Type B pancreatic cell (in vitro differentiated cells): ENCODE measurements around the gene TM7SF3. TPM values are rescaled to one million over a fixed set of nuclear protein-coding genes. Genes with fewer than 3 reads are reported as not detected.

Experiments
- DNase-seq: peaks from one replicate; pipeline ENCODE4 v3.0.0; 2021; ENCODE audit warnings: mixed read lengths; ENCODE audit not compliant: unreplicated experiment; ENCODE audit errors: extremely low spot score
- H3K27ac Mint-ChIP-seq: 2 replicates; pipeline ENCODE4 v1.8.0; 2021; ENCODE audit warnings: mild to moderate bottlenecking, mixed read lengths
- H3K27me3 Mint-ChIP-seq: 2 replicates; pipeline ENCODE4 v1.8.0; 2021; ENCODE audit warnings: mixed read lengths
- H3K36me3 Mint-ChIP-seq: 2 replicates; pipeline ENCODE4 v1.8.0; 2021; ENCODE audit warnings: mixed read lengths
- H3K4me1 Mint-ChIP-seq: one replicate; pipeline ENCODE4 v1.8.0; 2021; ENCODE audit warnings: mixed read lengths; ENCODE audit not compliant: unreplicated experiment
- H3K4me3 Mint-ChIP-seq: 2 replicates; pipeline ENCODE4 v1.8.0; 2021; ENCODE audit warnings: mild to moderate bottlenecking, mixed read lengths
- H3K9me3 Mint-ChIP-seq: 2 replicates; pipeline ENCODE4 v1.8.0; 2021; ENCODE audit warnings: mixed read lengths
- total RNA-seq: library from RNA; stranded (reverse); gene quantifications from 2 replicates; pipeline ENCODE4 v1.2.1, GENCODE V29; 2021; ENCODE audit warnings: low replicate concordance
- TF ChIP-seq, protein P1 (sequence below): fragments of 200-600 bp; sonication (generic); conservative IDR thresholded peaks from 2 replicates; pipeline ENCODE4 v1.5.0; 2021; ENCODE audit warnings: antibody characterized with exemption, mild to moderate bottlenecking

TM7SF3 gene
- total RNA-seq, 1 donor from 2014 or later = 49.6 TPM

GRCh38 chr12:27005495-27005894 lies 8.7 kb downstream of the TM7SF3 start:
- Mint-ChIP-seq H3K36me3 (peaks cover 24% of the 10 kb centered on the region), H3K27me3 (no peaks in the 10 kb centered on the region), H3K9me3 (no peaks in the 10 kb centered on the region), H3K27ac (no peak overlapping the region), H3K4me3 (no peak overlapping the region), H3K4me1 (no peaks in the 10 kb centered on the region)
- TF ChIP-seq, protein P1, sequence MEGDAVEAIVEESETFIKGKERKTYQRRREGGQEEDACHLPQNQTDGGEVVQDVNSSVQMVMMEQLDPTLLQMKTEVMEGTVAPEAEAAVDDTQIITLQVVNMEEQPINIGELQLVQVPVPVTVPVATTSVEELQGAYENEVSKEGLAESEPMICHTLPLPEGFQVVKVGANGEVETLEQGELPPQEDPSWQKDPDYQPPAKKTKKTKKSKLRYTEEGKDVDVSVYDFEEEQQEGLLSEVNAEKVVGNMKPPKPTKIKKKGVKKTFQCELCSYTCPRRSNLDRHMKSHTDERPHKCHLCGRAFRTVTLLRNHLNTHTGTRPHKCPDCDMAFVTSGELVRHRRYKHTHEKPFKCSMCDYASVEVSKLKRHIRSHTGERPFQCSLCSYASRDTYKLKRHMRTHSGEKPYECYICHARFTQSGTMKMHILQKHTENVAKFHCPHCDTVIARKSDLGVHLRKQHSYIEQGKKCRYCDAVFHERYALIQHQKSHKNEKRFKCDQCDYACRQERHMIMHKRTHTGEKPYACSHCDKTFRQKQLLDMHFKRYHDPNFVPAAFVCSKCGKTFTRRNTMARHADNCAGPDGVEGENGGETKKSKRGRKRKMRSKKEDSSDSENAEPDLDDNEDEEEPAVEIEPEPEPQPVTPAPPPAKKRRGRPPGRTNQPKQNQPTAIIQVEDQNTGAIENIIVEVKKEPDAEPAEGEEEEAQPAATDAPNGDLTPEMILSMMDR = no peak
- DNase-seq = no peak

GRCh38 chr12:27003421-27004381 lies 10.5 kb downstream of the TM7SF3 start:
- no peaks in the 10 kb centered on the region for H3K9me3 Mint-ChIP-seq
- H3K27ac Mint-ChIP-seq = no peak overlapping the region
- no peak overlapping the region for H3K4me3 Mint-ChIP-seq
- H3K27me3 Mint-ChIP-seq = no peaks in the 10 kb centered on the region
- H3K4me1 Mint-ChIP-seq = no peaks in the 10 kb centered on the region
- TF ChIP-seq, protein P1 = no peak
- peaks cover 32% of the 10 kb centered on the region for H3K36me3 Mint-ChIP-seq
- no peak for DNase-seq

DNA sequence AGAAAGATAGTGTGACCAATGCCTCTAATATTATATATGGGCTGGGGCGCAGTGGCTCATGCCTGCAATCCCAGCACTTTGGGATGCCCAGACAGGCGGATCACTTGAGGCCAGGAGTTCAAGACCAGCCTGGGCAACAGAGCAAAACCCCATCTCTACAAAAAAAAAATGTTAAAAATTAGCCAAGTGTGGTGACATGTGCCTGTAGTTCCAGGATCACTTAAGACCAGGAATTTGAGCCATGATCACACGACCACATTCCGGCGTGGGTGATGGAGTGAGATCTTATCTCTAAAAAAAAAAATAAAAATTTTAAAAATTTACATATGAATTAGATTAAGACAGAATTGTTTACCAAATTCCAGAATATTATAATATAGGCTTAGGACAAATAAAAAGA lies 12.0 kb downstream of the TM7SF3 start:
- H3K4me3 Mint-ChIP-seq = no peak overlapping the region
- H3K9me3 Mint-ChIP-seq = no peaks in the 10 kb centered on the region
- no peaks in the 10 kb centered on the region for H3K4me1 Mint-ChIP-seq
- TF ChIP-seq, protein P1 = no peak
- H3K27me3 Mint-ChIP-seq = no peaks in the 10 kb centered on the region
- H3K27ac Mint-ChIP-seq = no peak overlapping the region
- no peak for DNase-seq
- H3K36me3 Mint-ChIP-seq = peaks cover 38% of the 10 kb centered on the region

DNA sequence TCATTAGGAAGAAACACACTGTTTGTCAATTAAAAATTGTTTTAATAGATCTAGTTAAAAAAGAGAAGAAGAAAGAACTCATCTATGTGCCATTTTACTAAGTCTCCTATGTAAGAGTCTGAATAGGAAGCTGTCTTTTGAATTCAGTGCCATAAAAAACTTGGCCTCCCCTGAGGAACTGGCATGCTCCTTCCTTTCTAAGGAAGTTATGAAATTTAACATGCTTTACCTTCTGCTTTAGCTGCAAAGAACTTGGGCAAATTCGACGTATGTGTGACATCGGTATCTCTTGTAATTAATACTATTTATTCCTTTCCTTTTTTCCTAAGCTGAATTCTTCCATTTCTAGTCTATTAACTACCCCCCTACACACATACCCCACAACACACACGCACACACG lies 12.5 kb downstream of the TM7SF3 start:
- TF ChIP-seq, protein P1 = no peak
- no peak overlapping the region for H3K27ac Mint-ChIP-seq
- no peak overlapping the region for H3K4me3 Mint-ChIP-seq
- no peaks in the 10 kb centered on the region for H3K4me1 Mint-ChIP-seq
- DNase-seq = no peak
- peaks cover 38% of the 10 kb centered on the region for H3K36me3 Mint-ChIP-seq
- H3K9me3 Mint-ChIP-seq = no peaks in the 10 kb centered on the region
- no peaks in the 10 kb centered on the region for H3K27me3 Mint-ChIP-seq

DNA sequence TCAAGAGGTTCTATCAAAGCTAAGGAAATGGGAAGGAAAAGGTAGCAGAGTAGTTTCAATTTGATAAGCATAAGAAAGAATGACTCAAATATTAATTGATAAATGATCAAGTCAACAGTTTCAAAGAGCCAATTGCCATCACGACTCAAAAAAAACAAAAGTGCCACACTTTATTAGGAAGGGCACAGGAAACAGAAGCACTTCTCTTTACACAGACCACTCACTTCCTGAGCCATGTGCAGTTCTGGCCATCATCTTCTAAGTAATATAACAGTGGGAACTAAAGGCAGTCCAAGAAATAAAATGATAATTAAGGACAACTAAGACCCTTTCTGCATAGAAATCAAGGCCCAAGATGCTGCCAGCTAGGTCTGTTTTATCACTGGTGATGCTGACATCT lies 13.2 kb downstream of the TM7SF3 start:
- Mint-ChIP-seq H3K27ac (no peak overlapping the region), H3K27me3 (no peaks in the 10 kb centered on the region), H3K4me1 (no peaks in the 10 kb centered on the region), H3K36me3 (peaks cover 41% of the 10 kb centered on the region), H3K4me3 (no peak overlapping the region), H3K9me3 (no peaks in the 10 kb centered on the region)
- TF ChIP-seq, protein P1 = no peak
- DNase-seq = no peak
